Left kidney (tissue), 8 donors: ENCODE data around the gene CTDNEP1. TPM values are rescaled to one million over a fixed set of nuclear protein-coding genes. Genes with fewer than 3 reads are reported as not detected.

ENCODE experiments used
- DNase-seq: peaks from one replicate; pipeline ENCODE4 v3.0.0-alpha.2; 2013
- long read RNA-seq, 8 donors: transcript quantifications; one replicate each; lab custom pipeline, GENCODE V29; 2026
- polyA plus RNA-seq: library from polyadenylated mRNA; unstranded; fragments of 120-200 nt; gene quantifications from one replicate; pipeline ENCODE4 v1.2.1, GENCODE V29; 2013; ENCODE audit not compliant: insufficient read length

Gene CTDNEP1
- 150 TPM for polyA plus RNA-seq
- long read RNA-seq, donor 1, transcript CTDNEP1-204 (2 exons, 393 nt) = minor isoform, 8 of 88 reads
- long read RNA-seq, donor 1, transcript CTDNEP1-210 (8 exons, 1,708 nt) = major isoform, 53 of 88 reads
- long read RNA-seq, donor 1, partial matches to known transcripts = 26 of 88 reads
- long read RNA-seq, donor 1, other reads (novel, unspliced or antisense) = 0 of 88 reads
- long read RNA-seq, donor 2, transcript CTDNEP1-210 (8 exons, 1,708 nt) = major isoform, 38 of 49 reads
- long read RNA-seq, donor 2, partial matches to known transcripts = 8 of 49 reads
- long read RNA-seq, donor 2, other reads (novel, unspliced or antisense) = 0 of 49 reads
- long read RNA-seq, donor 3, transcript CTDNEP1-210 (8 exons, 1,708 nt) = major isoform, 30 of 49 reads
- long read RNA-seq, donor 3, partial matches to known transcripts = 7 of 49 reads
- long read RNA-seq, donor 3, other reads (novel, unspliced or antisense) = 9 of 49 reads
- long read RNA-seq, donor 4, partial matches to known transcripts = 14 of 14 reads
- long read RNA-seq, donor 4, other reads (novel, unspliced or antisense) = 0 of 14 reads
- long read RNA-seq, donor 5, transcript CTDNEP1-210 (8 exons, 1,708 nt) = major isoform, 50 of 84 reads
- long read RNA-seq, donor 5, partial matches to known transcripts = 31 of 84 reads
- long read RNA-seq, donor 5, other reads (novel, unspliced or antisense) = 0 of 84 reads
- long read RNA-seq, donor 6, transcript CTDNEP1-204 (2 exons, 393 nt) = minor isoform, 5 of 51 reads
- long read RNA-seq, donor 6, transcript CTDNEP1-210 (8 exons, 1,708 nt) = major isoform, 28 of 51 reads
- long read RNA-seq, donor 6, partial matches to known transcripts = 10 of 51 reads
- long read RNA-seq, donor 6, other reads (novel, unspliced or antisense) = 7 of 51 reads
- long read RNA-seq, donor 7, transcript CTDNEP1-210 (8 exons, 1,708 nt) = major isoform, 47 of 57 reads
- long read RNA-seq, donor 7, partial matches to known transcripts = 7 of 57 reads
- long read RNA-seq, donor 7, other reads (novel, unspliced or antisense) = 0 of 57 reads
- long read RNA-seq, donor 8, transcript CTDNEP1-210 (8 exons, 1,708 nt) = major isoform, 14 of 15 reads
- long read RNA-seq, donor 8, partial matches to known transcripts = 0 of 15 reads
- long read RNA-seq, donor 8, other reads (novel, unspliced or antisense) = 0 of 15 reads

DNA sequence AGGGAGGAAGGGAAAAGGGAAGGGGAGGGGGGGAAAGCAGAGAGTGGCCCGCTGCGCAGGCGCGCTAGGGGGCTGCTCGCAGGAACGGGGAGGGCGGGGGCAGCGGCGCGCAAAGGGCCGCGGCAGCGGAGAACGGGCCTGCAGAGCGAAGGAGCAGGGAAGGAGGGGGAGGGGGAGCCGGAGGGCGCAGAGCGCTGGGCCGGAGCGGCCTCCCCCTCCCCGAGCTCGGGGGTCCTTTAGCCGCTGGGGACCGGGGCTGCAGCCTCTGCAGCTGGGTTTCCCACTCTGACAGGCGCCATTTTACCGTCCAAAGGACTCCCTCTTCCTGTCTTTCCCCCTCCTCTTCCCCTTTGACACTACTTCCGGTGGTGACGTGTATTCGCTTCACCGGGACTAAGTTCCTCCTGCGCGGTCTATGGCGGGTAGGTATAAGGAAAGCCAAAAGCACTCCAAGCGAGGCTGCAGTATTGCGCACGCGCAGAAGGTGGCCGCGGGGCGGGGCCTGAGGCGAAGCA lies at the start of gene CTDNEP1:
TSS of gene CTDNEP1 (minus strand) at position 74 of the 515 bp plus-strand sequence. CDS start 438 bp downstream, outside the sequence.
- peak; percentile 100 for DNase-seq

DNA sequence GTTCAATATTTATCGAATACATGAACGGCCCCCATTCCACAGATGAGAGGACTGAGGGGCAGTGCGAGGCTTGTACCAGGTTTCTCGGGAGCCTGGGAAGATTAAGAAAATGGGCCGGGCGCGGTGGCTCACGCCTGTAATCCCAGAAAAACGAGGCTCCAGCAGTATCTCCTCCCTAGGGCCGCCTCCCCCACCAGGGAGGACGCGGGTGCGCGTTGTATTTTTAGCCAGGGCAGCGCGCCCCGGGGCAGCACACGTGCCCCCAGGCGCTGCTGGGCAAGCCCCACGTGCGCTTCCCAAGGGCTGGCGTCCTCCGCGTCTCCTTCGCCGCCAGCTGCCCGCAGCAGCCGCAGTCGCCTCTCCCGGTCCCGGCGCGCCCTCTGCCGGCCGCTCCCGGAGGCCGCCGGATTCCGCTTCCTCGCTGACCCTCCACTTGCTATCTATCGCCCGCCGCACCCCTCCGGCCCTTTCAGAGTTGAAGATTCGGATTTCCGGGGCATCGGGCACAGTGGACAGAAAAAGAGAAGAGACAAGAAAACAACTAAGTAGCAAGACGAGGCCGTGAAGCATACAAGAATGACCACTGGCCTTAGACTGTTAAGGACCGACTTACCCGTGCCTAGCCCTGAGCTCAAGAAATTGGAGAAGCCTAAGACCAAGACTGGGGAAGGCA lies 44.8 kb upstream of the CTDNEP1 start:
- peak; percentile 74 for DNase-seq

DNA sequence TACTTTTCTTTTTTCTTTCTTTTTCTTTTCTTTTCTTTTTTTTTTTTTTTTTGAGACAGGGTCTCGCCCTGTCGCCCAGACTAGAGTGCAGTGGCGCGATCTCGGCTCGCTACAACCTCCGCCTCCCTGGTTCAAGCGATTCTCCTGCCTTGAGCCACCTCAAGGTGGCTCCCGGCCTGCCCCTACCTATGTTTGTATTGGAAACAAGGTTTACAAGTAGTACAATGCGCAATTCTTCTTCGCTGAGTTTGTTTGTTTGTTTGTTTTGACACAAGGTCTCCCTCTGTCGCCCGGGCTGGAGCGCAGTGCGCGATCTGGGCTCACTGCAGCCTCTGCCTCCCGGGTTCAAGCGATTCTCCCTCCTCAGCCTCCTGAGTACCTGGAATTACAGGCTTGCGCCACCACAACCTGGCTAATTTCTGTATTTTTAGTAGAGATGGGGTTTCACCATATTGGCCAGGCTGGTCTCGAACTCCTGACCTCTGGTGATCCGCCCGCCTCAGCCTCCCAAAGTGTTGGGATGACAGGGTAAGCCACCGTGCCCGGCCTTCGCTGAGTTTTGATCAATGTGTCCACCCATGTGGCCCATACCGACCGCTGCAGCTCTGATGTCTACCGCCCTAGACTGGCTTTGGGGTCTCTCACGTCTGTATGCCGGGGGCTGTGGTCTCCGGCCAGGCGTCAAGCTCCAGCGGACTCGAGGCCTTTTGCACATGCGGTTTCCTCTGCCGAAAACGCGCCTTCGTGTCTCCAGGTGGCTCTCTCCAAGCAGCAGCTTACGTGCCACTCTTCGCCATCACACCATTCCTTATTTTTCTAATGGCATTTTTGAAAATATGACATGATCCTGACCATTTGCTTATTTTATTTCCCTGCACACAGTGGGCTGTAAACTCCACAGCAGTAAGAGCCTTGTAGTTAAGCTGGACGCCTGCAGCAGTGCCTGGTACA lies 44.0 kb upstream of the CTDNEP1 start:
- DNase-seq = no peak

DNA sequence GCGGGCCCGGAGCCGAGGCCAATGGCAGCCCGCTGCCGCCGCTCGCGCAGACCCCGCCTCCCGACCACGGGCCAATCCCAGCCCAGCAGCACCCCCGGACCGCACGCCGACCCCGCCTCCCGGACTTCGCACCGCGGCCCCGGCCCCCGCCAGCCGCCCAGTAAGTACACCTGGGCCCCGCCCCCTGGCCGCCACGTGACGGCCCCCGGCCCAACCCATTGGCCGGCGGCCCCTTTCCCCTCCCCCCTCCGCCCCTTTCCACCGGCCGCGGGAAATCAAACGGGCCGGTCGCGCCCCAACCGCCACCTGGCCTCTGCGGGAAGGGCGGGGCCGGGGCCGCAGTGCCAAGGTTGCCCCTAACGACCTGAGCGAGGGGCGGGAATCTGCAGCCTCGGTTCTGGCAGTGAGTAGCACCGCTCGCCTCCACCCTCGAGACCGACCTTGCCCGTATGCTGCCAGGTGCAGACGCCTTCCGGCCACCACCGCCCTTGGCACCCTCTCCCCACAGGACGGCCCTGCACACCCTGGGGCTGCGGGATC lies 43.1 kb upstream of the CTDNEP1 start, which contains the start of gene YBX2:
TSS of gene YBX2 (minus strand) at position 26 of the 540 bp plus-strand sequence. CDS start 139 bp downstream, outside the sequence.
- no peak for DNase-seq

DNA sequence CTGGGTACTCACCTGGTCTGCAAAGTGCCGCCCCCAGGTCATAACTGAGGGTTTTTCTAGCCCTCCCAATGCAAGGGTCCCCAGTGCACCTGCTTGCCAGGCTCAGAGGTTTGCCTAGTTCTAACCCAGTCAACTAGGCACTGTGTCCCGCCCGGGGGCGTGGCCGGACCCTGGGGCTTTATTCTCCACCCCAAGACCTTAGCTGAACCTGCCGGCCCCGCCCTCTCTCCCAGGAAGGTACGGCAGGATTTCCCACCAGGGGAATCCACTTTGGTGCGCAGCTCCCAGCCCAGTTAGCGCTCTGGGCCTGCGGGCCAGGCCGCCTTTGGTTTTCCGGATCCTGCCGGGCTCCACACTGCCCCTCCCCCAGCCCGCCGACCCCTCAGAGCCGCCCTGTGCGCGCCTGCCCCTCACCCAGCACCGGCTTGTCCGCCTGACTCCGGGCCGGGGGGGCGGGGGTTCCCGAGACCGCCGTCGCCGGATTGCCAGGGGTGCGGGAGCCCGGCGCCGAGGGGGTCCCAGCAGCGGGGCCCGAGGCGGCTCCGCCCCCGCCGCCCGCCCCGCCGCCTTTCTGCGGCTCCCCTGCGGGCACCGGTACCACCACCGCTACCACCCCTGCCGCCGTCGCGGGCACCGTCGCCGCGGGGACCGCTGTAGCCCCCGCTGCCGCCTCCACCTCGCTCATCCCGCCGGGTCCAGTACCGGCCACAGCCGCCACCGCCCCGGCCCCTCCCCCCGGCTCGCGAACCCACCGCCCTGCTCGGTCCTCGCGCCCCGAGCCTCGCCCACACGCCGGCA lies 42.5 kb upstream of the CTDNEP1 start:
- no peak for DNase-seq

DNA sequence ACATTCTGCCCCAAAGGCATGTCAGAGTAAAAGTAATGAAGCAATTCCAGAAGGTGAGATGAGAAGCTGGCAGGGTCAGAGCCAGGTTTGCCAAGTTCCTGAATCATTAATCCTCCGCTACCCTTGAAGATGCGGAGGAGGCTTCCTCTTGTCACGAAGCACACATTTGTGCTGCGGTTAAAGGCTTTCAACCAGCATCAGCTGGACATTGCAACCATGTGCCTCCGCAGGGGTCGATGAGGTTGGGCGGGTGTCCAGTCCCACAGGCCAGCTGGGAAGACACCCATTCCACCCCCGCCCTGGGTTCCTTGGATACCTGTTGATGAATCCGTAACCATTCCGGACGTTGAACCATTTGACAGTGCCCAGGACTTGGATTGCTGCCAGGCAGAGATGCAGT lies 41.6 kb upstream of the CTDNEP1 start:
- DNase-seq = no peak

DNA sequence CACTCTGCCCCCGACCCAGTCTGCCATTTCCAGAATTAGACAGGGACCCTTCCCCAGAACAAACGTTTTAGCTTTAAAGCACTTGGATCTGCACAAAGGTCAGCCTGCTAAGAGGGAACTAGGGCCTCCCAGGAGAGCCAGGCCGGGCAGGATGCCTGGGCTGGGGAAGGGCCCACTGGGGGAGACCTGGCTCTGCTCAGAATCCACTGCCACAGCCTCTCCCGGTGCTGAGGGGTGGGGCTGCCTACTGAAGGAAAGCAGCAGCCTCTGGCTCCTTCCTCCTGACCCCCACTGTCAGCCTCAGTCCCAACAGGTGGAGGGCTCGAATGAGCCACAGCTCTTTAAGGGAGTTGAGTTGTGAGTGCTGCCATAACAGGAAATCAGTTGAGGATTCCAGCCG lies 41.2 kb upstream of the CTDNEP1 start:
- DNase-seq = no peak

DNA sequence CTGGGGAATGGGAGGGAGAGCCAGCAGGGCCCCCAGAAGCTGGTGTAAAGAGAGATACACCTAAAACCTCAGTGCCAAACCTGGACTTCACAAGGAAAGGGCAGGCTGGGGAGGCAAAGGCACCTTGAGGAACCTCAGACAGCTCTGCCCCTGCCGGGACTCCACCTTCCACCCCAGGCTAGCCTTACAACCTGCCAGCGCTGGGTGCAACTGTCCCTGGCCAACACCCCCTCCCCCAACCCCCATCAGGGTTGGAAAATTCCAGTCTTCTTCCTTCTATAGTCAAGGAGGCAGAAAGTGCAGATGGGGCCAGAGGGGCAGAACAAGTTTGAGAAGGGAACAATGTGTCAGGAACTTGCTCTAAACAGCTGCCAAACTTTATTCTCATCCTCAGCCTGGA lies 40.7 kb upstream of the CTDNEP1 start:
- DNase-seq = no peak

DNA sequence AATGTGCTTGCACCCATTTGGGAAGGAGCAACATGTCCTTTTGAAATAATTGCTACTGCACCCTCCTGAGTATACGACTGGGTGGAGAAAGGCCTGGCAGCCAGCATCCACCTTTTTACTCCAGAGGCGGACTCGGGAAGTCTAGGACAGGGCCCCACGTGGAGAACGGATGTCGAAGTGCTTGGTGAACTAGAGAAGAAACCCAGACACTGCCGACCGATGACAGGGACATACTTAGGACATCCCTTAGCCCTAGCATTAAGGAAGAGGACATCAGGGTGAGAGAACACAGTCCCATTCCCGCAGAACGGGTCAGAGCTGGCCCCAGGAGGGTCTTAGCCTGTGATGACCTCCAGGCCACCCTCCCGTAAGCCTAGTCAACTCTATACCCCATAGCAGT lies 39.2 kb upstream of the CTDNEP1 start:
- no peak for DNase-seq

DNA sequence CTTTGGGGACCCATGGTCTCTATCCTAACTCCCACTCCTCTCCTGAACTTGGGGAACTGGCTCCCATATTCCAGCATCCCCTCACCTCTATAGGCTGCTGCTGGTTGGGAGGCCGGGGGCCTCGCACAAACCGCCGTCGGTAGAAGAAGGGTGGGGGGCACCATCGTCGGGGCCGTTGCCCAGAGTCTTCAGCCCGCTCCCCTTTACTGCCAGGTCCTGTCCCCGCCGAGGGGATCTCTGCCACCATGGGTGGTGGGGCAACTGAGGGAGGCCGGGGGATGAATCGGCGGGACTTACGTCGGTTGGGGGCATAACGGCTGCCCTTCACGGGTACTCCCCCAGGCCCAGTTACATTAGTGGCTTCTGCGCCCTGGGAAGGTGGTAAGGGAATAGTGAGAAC lies 38.6 kb upstream of the CTDNEP1 start:
- DNase-seq = no peak

DNA sequence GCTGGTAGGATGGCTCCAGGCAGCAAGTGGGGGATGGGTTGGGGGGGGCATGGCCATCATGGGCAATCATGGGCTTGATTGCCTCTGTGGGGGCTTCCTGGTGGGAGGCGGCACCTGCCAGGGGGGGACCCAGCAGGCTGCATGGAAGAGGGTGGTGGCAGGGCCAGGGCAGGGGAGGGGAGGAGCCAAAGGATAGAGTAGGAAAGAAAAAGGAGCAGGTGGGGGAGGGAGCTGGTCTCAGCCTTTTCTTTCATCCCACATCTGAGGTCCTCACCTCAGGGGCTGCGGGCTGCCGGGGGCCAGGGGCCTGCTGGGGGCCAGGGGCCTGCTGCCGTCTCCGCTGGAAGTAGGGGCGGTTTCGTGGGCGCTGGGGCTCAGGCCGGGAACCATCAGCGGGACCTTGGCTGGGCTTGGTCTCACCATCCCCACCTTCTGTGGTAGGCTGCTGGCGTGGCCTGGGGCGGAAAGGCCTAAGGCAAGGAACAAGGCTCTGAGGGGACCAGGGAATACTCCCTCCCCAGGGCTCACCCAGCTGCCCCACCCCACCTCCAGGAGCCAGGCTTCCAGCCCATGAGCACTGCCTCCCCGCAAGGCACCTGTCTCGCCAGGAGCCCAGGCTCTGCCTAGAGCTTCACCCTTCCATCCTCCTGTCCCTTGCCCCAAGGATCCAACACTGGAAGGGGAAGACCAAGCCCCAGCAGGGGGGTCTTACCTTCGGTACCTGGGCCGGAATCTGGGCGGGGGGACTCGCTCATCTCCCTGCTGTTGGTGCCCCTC lies 37.9 kb upstream of the CTDNEP1 start:
- DNase-seq = no peak

DNA sequence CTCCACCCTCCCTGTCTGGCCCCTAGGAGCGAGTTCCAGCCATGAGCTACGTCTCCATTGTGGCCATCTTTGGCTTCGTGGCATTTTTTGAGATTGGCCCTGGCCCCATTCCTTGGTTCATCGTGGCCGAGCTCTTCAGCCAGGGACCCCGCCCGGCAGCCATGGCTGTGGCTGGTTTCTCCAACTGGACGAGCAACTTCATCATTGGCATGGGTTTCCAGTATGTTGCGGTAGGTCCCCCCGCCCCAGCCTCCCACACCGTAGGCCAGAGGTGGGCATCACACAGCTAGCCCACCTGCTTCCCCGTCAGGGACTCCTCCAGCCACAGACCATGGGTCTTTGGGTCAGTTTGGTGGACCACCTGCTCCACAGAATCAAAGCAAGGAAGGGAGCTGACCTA lies 34.1 kb upstream of the CTDNEP1 start:
- DNase-seq = no peak

DNA sequence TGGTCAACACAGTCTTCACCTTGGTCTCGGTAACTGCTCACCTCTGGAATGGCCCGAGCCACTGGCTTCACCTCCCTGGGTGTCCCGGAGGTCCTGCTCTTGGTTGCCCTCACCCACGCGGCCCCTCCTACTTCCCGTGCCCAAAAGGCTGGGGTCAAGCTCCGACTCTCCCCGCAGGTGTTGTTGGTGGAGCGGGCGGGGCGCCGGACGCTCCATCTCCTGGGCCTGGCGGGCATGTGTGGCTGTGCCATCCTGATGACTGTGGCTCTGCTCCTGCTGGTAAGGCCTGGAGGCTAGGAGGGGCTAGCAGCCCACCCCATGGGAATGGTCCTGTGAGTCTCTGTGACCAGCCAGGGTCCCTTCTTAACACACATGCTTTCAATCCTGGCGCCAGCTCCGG lies 33.4 kb upstream of the CTDNEP1 start:
- DNase-seq = no peak

DNA sequence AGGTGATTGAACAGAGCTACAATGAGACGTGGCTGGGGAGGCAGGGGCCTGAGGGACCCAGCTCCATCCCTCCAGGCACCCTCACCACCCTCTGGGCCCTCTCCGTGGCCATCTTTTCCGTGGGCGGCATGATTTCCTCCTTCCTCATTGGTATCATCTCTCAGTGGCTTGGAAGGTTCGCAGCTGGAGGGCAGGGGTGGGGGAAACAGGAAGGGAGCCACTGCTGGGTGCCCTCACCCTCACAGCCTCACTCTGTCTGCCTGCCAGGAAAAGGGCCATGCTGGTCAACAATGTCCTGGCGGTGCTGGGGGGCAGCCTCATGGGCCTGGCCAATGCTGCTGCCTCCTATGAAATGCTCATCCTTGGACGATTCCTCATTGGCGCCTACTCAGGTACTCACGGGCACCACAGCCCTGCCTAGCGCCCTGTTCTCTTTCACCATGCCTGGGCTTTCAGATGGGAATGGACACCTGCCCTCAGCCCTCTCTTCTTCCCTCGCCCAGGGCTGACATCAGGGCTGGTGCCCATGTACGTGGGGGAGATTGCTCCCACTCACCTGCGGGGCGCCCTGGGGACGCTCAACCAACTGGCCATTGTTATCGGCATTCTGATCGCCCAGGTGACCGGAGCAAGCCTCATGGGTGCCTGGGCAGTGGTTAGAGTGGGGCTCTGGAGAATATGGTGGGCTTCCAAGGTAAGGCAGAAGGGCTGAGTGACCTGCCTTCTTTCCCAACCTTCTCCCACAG lies 32.1 kb upstream of the CTDNEP1 start:
- DNase-seq = no peak

DNA sequence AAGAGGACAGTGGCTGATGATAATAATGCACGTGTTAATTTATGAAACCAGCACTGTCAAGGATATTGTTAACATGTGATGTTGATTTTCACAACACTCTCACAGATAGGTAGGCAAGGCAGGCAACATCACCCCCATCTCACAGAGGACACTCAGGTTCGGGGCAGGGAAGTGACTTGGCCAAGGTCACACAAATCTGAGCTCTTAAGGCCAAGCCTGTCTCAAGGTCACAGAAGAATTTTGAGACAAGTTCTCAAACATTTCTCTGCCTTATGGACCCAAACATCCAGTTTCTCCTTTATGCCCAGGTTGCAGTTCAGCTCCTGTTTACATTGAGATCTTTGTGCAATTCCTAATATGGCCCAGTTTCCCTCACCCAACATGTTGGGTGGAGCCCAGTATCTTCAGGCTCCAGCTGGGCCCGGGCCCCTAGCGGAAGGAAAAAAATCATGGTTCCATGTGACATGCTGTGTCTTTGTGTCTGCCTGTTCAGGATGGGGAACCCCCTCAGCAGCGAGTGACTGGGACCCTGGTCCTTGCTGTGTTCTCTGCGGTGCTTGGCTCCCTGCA lies 31.3 kb upstream of the CTDNEP1 start:
- DNase-seq = no peak

DNA sequence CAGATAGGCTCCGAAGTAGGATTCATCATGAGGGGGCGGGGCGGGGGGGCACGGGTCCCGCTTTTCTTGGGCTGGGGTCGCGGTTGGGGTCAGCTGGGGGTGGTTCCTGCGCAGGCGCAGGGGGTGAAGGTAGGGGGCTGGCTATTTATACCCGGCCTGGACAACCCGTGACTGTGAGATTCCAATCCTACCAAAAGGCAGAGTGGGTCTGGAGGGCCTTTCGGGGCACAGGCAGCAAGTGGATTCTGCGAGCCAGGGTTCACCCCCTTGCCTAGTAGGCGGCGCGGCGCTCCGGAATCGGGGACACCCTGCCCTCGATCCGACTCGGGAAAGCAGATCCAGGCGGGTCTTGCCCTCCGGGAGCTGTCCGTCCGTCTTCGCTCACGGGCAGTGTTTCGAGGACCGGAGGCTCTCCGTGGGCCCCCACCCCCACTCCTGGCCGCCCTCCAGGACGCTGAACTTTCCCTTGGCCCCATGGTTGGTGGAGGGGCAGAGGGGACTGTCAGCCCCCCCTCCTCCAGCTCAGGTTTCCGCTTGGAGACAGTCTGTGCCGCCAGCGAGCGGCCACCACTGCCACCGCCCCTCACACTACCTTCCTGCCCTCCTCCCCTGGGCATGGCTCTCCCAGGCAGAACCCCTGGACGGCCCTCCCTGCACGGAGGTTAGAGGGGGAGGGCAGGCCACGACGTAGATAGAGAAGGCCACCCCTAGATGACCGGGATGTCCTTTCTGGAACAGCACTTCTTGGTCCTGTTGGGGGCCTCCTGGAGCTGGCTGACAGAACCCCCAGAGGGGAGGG lies 30.6 kb upstream of the CTDNEP1 start:
- peak; percentile 53 for DNase-seq
